Choroid plexus epithelial cell (primary cell): Measurements from ENCODE around the gene PRKAB1.

ENCODE experiments used
- DNase-seq: peaks from one replicate; pipeline ENCODE4 v3.0.0-alpha.2; 2010; ENCODE audit warnings: low read depth
- H3K4me3 ChIP-seq: 2 replicates; pipeline ENCODE4 v1.5.1; 2011; ENCODE audit warnings: low read depth, mild to moderate bottlenecking, control low read depth, low read length, moderate library complexity
- CTCF ChIP-seq: conservative IDR thresholded peaks from 2 replicates; pipeline ENCODE4 v1.5.1; 2011; ENCODE audit warnings: low read depth, mild to moderate bottlenecking, control low read depth, inconsistent platforms, low read length, moderate library complexity

PRKAB1 gene

GRCh38 chr12:119710965-119711551 is 43.1 kb downstream of the PRKAB1 start:
- no peak for TF ChIP-seq CTCF
- DNase-seq, result no peak
- H3K4me3 ChIP-seq, result no peak overlapping the region

- H3K4me3 ChIP-seq, result no peak overlapping the region
- DNase-seq, result no peak
- no peak for TF ChIP-seq CTCF
Observed at GRCh38 chr12:119711693-119712092, 43.8 kb downstream of the PRKAB1 start.

- no peak for DNase-seq
- no peak for TF ChIP-seq CTCF
- no peak overlapping the region for H3K4me3 ChIP-seq
Observed at GRCh38 chr12:119712721-119713120, 44.8 kb downstream of the PRKAB1 start.

GRCh38 chr12:119713551-119714031 is 45.7 kb downstream of the PRKAB1 start:
- DNase-seq, result no peak
- no peak for TF ChIP-seq CTCF
- no peak overlapping the region for H3K4me3 ChIP-seq

- DNase-seq, result no peak
- H3K4me3 ChIP-seq, result no peak overlapping the region
- TF ChIP-seq CTCF, result no peak
Observed at GRCh38 chr12:119714614-119715267, 46.8 kb downstream of the PRKAB1 start.

GRCh38 chr12:119715268-119715620 is 47.3 kb downstream of the PRKAB1 start:
- TF ChIP-seq CTCF, result no peak
- H3K4me3 ChIP-seq, result no peak overlapping the region
- DNase-seq, result peak; percentile 77

- no peak overlapping the region for H3K4me3 ChIP-seq
- no peak for DNase-seq
- TF ChIP-seq CTCF, result no peak
Observed at GRCh38 chr12:119718141-119718540, 50.2 kb downstream of the PRKAB1 start.
